T-cell (primary cell): ENCODE results near the gene MED27. TPM values are rescaled to one million over a fixed set of nuclear protein-coding genes. Genes with fewer than 3 reads are reported as not detected.

ENCODE experiments used
- ATAC-seq, 4 experiments: fragments of 200-7000 bp in 3 of 4; fragments of 150-1000 bp in 1 of 4; cut with Tn5 transposase; replicated peaks in 1 of 4; 1 replicate in 3 of 4; 2 replicates in 1 of 4; pipeline ENCODE4 v1.10.0; 2021; ENCODE audit warnings: moderate library complexity in 3 of 4, mild to moderate bottlenecking in 2 of 4, moderate number of reproducible peaks in 1 of 4
- CTCF ChIA-PET, 2 donors: fragments of 300-600 bp; sonication (Branson Sonifier 250); formaldehyde crosslinking; loops; one replicate each; lab custom pipeline; 2022; ENCODE audit warnings: antibody characterized with exemption in 2 of 2; lab: Charles Lee
- POLR2A ChIA-PET, 2 donors: fragments of 300-600 bp; sonication (Branson Sonifier 250); formaldehyde crosslinking; loops; one replicate each; lab custom pipeline; 2022; ENCODE audit warnings: antibody characterized with exemption in 2 of 2; lab: Charles Lee
- DNase-seq, 35 experiments: peaks; one replicate each; pipeline versions ENCODE4 v3.0.0 to v3.0.0-alpha.2; 2013 to 2023
- H3K27ac ChIP-seq: one replicate; pipeline ENCODE4 v1.5.1; 2013; ENCODE audit warnings: low read length
- H3K27me3 ChIP-seq, 2 experiments: replicated peaks in 1 of 2; 1 replicate in 1 of 2; 2 replicates in 1 of 2; pipeline versions ENCODE4 v1.6.1 to v1.7.0; 2013; ENCODE audit warnings: low read length in 1 of 2, mixed read lengths in 1 of 2; ENCODE audit not compliant: control insufficient read depth in 2 of 2, insufficient read depth in 2 of 2; ENCODE audit errors: extremely low read depth in 1 of 2
- H3K36me3 ChIP-seq, 2 donors: 1 replicate in 1 of 2; 2 replicates in 1 of 2; pipeline versions ENCODE4 v1.6.1 to v1.7.0; 2013; ENCODE audit warnings: low read length in 1 of 2; ENCODE audit not compliant: control insufficient read depth in 2 of 2, insufficient read depth in 1 of 2; ENCODE audit errors: extremely low read depth in 1 of 2
- H3K4me1 ChIP-seq, 2 experiments: 1 replicate in 1 of 2; 2 replicates in 1 of 2; pipeline versions ENCODE4 v1.6.1 to v1.7.0; 2013; ENCODE audit warnings: low read length in 2 of 2, mixed read lengths in 1 of 2; ENCODE audit not compliant: insufficient read depth in 2 of 2, control insufficient read depth in 1 of 2; ENCODE audit errors: extremely low read depth in 1 of 2
- H3K4me3 ChIP-seq, 2 donors: 1 replicate in 1 of 2; 2 replicates in 1 of 2; pipeline versions ENCODE4 v1.5.1 to v1.7.0; 2013; ENCODE audit warnings: mild to moderate bottlenecking in 2 of 2, low read length in 1 of 2, moderate library complexity in 1 of 2; ENCODE audit not compliant: control insufficient read depth in 1 of 2; ENCODE audit errors: extremely low read depth in 1 of 2
- H3K9me3 ChIP-seq: 2 replicates; pipeline ENCODE4 v1.7.0; 2013
- H3K27ac Mint-ChIP-seq, 2 donors: one replicate each; pipeline ENCODE4 v1.8.0; 2020 to 2021; ENCODE audit warnings: mild to moderate bottlenecking in 2 of 2, mixed read lengths in 2 of 2
- H3K27me3 Mint-ChIP-seq, 2 donors: one replicate each; pipeline ENCODE4 v1.8.0; 2021 to 2022; ENCODE audit warnings: mixed read lengths in 2 of 2
- H3K36me3 Mint-ChIP-seq: one replicate; pipeline ENCODE4 v1.8.0; 2021; ENCODE audit warnings: mixed read lengths
- H3K4me1 Mint-ChIP-seq, 3 donors: one replicate each; pipeline ENCODE4 v1.8.0; 2020 to 2022; ENCODE audit warnings: mixed read lengths in 3 of 3, mild to moderate bottlenecking in 1 of 3
- H3K4me3 Mint-ChIP-seq, 3 donors: one replicate each; pipeline ENCODE4 v1.8.0; 2020 to 2022; ENCODE audit warnings: mild to moderate bottlenecking in 3 of 3, mixed read lengths in 3 of 3, moderate library complexity in 3 of 3
- H3K9me3 Mint-ChIP-seq, 3 donors: one replicate each; pipeline ENCODE4 v1.8.0; 2020 to 2022; ENCODE audit warnings: mixed read lengths in 3 of 3
- WGBS: methylation state at CpG from one replicate; pipeline ENCODE4 v1.1.5; 2013; ENCODE audit warnings: missing lambda C conversion rate; ENCODE audit not compliant: insufficient coverage; 5-methylcytosine and 5-hydroxymethylcytosine counted together
- total RNA-seq, 35 experiments: library from RNA in 6 of 35; stranded (reverse) in 6 of 35; fragments of 120-200 nt in 1 of 35; gene quantifications; one replicate each; pipeline versions ENCODE4 v1.2.1 to v1.2.4 and lab custom pipeline; 2013 to 2026

The MED27 gene
- total RNA-seq, 5 donors from 2014 or later (not counting 1 experiment from before 2014, with no cell fraction given), result 15.0 to 26.7 (median 17.6) TPM

GRCh38 chr9:131899296-131900228 lies 180.1 kb downstream of the MED27 start:
- Mint-ChIP-seq H3K27ac (no peak overlapping the region), H3K9me3 (no peaks in the 10 kb centered on the region), H3K36me3 (peaks cover 12% of the 10 kb centered on the region), H3K4me1 (no peaks in the 10 kb centered on the region), H3K4me3 (no peak overlapping the region), H3K27me3 (no peaks in the 10 kb centered on the region)
- Histone ChIP-seq H3K4me1 (no peaks in the 10 kb centered on the region), H3K4me3 (no peak overlapping the region), H3K9me3 (no peaks in the 10 kb centered on the region), H3K36me3 (peaks cover 2 to 16% of the 10 kb centered on the region in 2 donors), H3K27me3 (no peaks in the 10 kb centered on the region), H3K27ac (no peak overlapping the region)
- 99% methylated on average over 16 of the region's 20 CpGs for WGBS
- ATAC-seq (no peak), DNase-seq (no peak)
- ChIA-PET CTCF (no interaction called here), POLR2A (no interaction called here)

DNA sequence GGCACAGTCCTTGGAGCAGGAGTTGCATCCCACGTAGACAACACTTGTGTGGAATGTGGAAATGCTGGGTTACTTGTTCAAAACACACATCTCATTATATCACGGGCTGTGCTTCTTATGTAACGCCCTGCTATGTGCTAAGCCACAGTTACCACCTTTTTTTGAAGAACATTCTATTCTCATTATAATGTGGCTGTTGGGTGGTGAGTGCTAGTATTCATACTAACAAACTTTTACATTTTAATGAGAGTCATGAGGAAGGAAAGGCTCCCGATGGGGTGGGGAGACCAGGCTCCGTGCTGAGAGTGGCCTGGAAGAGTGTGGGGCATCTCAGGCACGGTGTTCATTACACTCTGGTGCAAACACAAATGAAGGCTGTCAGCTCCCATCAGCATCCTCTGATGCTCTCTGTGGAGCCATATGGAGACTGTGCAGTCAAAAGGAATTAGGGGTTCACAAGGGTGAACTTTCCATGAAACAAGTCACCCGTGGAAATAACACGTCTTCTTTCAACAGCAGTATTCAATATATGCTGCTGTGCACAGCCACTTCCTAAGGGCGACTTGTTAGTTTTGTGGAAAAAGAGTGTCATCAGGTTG lies 186.7 kb downstream of the MED27 start:
- Mint-ChIP-seq H3K4me1 (no peaks in the 10 kb centered on the region), H3K27me3 (no peaks in the 10 kb centered on the region), H3K27ac (no peak overlapping the region), H3K36me3 (peaks cover 44% of the 10 kb centered on the region), H3K4me3 (no peak overlapping the region), H3K9me3 (no peaks in the 10 kb centered on the region)
- H3K27ac ChIP-seq, result no peak overlapping the region
- no peaks in the 10 kb centered on the region for H3K4me1 ChIP-seq
- no peaks in the 10 kb centered on the region for H3K27me3 ChIP-seq
- DNase-seq, result no peak
- 82% methylated on average over 2 of the region's 9 CpGs for WGBS
- CTCF ChIA-PET, result no interaction called here
- ATAC-seq, result no peak
- no peaks in the 10 kb centered on the region for H3K9me3 ChIP-seq
- H3K36me3 ChIP-seq, result peaks cover 0 to 16% of the 10 kb centered on the region in 2 donors
- POLR2A ChIA-PET, result no interaction called here
- no peak overlapping the region for H3K4me3 ChIP-seq

DNA sequence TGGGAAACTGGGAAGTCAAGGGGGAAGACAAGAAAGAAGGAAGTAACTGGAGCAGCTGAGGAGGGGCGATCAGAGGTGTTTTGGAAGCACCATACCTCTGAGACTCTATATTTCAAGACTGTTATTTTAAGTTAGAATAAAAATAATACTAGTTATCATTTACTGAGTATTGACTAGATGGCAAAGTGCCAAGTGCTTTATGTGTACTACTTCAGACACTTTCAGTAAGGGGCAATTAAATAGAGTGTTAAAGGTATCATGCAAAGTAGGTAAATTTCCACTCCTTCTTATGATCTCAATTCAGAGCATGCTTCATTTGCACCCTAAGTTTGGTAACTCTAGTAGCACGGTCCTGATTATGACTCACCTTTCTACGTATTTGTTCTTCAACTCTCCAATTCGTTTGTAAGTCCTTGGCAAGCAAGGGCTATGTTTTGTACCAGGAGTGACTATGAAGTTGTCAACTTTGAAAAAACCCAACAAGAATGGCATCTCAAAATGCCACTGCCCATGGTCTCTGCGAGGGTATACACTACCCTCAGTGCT lies 187.4 kb downstream of the MED27 start:
- Mint-ChIP-seq H3K4me1 (no peaks in the 10 kb centered on the region), H3K36me3 (peaks cover 44% of the 10 kb centered on the region), H3K27ac (no peak overlapping the region), H3K4me3 (no peak overlapping the region), H3K27me3 (no peaks in the 10 kb centered on the region), H3K9me3 (no peaks in the 10 kb centered on the region)
- Histone ChIP-seq H3K4me3 (no peak overlapping the region), H3K27me3 (no peaks in the 10 kb centered on the region), H3K9me3 (no peaks in the 10 kb centered on the region), H3K27ac (no peak overlapping the region), H3K36me3 (peaks cover 0 to 16% of the 10 kb centered on the region in 2 donors), H3K4me1 (no peaks in the 10 kb centered on the region)
- WGBS, result 79% methylated on average over 3 of the region's 5 CpGs
- ChIA-PET POLR2A (no interaction called here), CTCF (no interaction called here)
- DNase-seq (no peak), ATAC-seq (no peak)

- no peaks in the 10 kb centered on the region for H3K4me1 ChIP-seq
- Mint-ChIP-seq H3K27me3 (no peaks in the 10 kb centered on the region), H3K9me3 (no peaks in the 10 kb centered on the region), H3K4me1 (no peaks in the 10 kb centered on the region), H3K4me3 (no peak overlapping the region), H3K36me3 (peaks cover 47% of the 10 kb centered on the region), H3K27ac (no peak overlapping the region)
- H3K9me3 ChIP-seq, result no peaks in the 10 kb centered on the region
- CTCF ChIA-PET, result no interaction called here
- H3K27ac ChIP-seq, result no peak overlapping the region
- POLR2A ChIA-PET, result no interaction called here
- H3K36me3 ChIP-seq, result peaks cover 0 to 16% of the 10 kb centered on the region in 2 donors
- 100% methylated on average over 8 of the region's 8 CpGs for WGBS
- ATAC-seq (no peak), DNase-seq (no peak)
- no peaks in the 10 kb centered on the region for H3K27me3 ChIP-seq
- H3K4me3 ChIP-seq, result no peak overlapping the region
Measured at GRCh38 chr9:131891598-131891997, 188.1 kb downstream of the MED27 start.

DNA sequence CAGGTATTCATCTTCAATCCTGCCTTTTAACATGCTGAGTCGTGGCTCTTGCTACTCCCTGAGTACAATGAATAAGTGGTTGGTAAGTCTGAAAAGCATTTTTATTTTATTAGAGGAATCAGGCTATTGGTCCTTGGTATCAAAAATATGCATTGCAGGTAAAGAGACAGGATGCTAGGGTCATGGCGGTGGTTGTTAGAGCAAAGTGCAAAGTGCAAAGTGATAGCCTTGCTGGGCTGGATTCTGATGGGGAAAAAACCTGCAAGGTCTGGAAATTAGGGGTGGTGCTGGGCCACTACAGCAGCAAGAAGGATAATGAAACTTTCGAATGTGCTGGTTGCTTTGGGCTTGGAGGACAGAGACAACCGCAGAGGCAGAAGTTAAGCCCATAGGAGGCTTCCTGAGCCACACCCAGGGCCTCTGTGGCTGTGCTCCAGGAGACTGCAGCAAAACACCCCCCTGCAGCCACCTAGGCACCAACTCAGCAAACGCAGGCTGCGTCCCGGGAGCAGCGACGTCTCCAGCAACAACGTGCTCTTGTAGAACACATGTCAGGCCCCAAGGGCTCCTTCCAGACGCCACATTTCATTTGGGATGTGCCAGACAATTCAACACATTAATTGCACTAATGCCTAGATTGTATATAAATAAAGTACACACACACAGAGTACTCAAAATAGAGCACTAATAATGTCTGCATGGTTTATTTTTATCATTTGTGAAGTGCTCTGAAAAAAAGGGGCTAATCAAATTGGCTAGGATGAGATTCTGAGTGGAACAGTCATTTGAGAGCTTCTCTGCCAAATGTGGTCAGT lies 190.0 kb downstream of the MED27 start:
- no peak overlapping the region for H3K27ac ChIP-seq
- no peak for ATAC-seq
- ChIA-PET CTCF (no interaction called here), POLR2A (no interaction called here)
- Mint-ChIP-seq H3K36me3 (peaks cover 53% of the 10 kb centered on the region), H3K27me3 (no peaks in the 10 kb centered on the region), H3K4me3 (no peak overlapping the region), H3K4me1 (no peaks in the 10 kb centered on the region), H3K9me3 (no peaks in the 10 kb centered on the region), H3K27ac (no peak overlapping the region)
- H3K9me3 ChIP-seq, result no peaks in the 10 kb centered on the region
- H3K4me1 ChIP-seq, result no peaks in the 10 kb centered on the region
- H3K36me3 ChIP-seq, result peaks cover 0 to 16% of the 10 kb centered on the region in 2 donors
- 87% methylated on average over 3 of the region's 11 CpGs for WGBS
- H3K4me3 ChIP-seq, result no peak overlapping the region
- no peak for DNase-seq
- no peaks in the 10 kb centered on the region for H3K27me3 ChIP-seq

GRCh38 chr9:131888923-131889322 lies 190.7 kb downstream of the MED27 start:
- H3K36me3 Mint-ChIP-seq, result peaks cover 56% of the 10 kb centered on the region
- POLR2A ChIA-PET, result no interaction called here
- H3K9me3 ChIP-seq, result no peaks in the 10 kb centered on the region
- H3K4me1 Mint-ChIP-seq, result no peaks in the 10 kb centered on the region
- no peaks in the 10 kb centered on the region for H3K4me1 ChIP-seq
- CTCF ChIA-PET, result no interaction called here
- no peak for DNase-seq
- no peak overlapping the region for H3K4me3 ChIP-seq
- H3K27me3 Mint-ChIP-seq, result no peaks in the 10 kb centered on the region
- H3K9me3 Mint-ChIP-seq, result no peaks in the 10 kb centered on the region
- no peak overlapping the region for H3K27ac Mint-ChIP-seq
- peaks cover 0 to 16% of the 10 kb centered on the region in 2 donors for H3K36me3 ChIP-seq
- no CpG with 5 or more reads among the region's 2 CpGs for WGBS
- no peak for ATAC-seq
- no peaks in the 10 kb centered on the region for H3K27me3 ChIP-seq
- H3K27ac ChIP-seq, result no peak overlapping the region
- no peak overlapping the region for H3K4me3 Mint-ChIP-seq
